H9 (cell line): Measurements from ENCODE around the gene OSTF1. TPM values are rescaled to one million over a fixed set of nuclear protein-coding genes. Genes with fewer than 3 reads are reported as not detected.

Experiments used
- DNase-seq: peaks from one replicate; pipeline ENCODE4 v3.0.0-alpha.2; 2017
- H2AFZ ChIP-seq: one replicate; pipeline ENCODE4 v1.6.1; 2013; ENCODE audit warnings: mild to moderate bottlenecking, low read length, control low read depth, moderate library complexity
- H2AK5ac ChIP-seq: 2 replicates; pipeline ENCODE4 v1.6.1; 2013; ENCODE audit warnings: low read length, control low read depth, mixed read lengths; ENCODE audit not compliant: insufficient read length
- H2BK120ac ChIP-seq: one replicate; pipeline ENCODE4 v1.6.1; 2013; ENCODE audit warnings: low read depth, mild to moderate bottlenecking, low read length, control low read depth, inconsistent platforms; ENCODE audit not compliant: poor library complexity, severe bottlenecking
- H2BK12ac ChIP-seq: 2 replicates; pipeline ENCODE4 v1.6.1; 2013; ENCODE audit warnings: low read length, control low read depth, mixed read lengths, low read depth; ENCODE audit not compliant: insufficient read length
- H2BK15ac ChIP-seq: 2 replicates; pipeline ENCODE4 v1.6.1; 2013; ENCODE audit warnings: low read depth, low read length, control low read depth
- H2BK20ac ChIP-seq: one replicate; pipeline ENCODE4 v1.6.1; 2013; ENCODE audit warnings: low read depth, mild to moderate bottlenecking, low read length, control low read depth, inconsistent platforms; ENCODE audit not compliant: poor library complexity, severe bottlenecking
- H2BK5ac ChIP-seq: 2 replicates; pipeline ENCODE4 v1.6.1; 2013; ENCODE audit warnings: low read length, control low read depth, mixed read lengths; ENCODE audit not compliant: insufficient read length
- H3K14ac ChIP-seq: 2 replicates; pipeline ENCODE4 v1.6.1; 2013; ENCODE audit warnings: low read length, control low read depth; ENCODE audit not compliant: insufficient read depth
- H3K18ac ChIP-seq: 2 replicates; pipeline ENCODE4 v1.6.1; 2013; ENCODE audit warnings: low read depth, mild to moderate bottlenecking, mixed read lengths, low read length, control low read depth; ENCODE audit not compliant: insufficient read length
- H3K23ac ChIP-seq: 2 replicates; pipeline ENCODE4 v1.6.1; 2013; ENCODE audit warnings: low read length, control low read depth, mixed read lengths, low read depth; ENCODE audit not compliant: insufficient read length
- H3K23me2 ChIP-seq: 2 replicates; pipeline ENCODE4 v1.6.1; 2013; ENCODE audit warnings: low read depth, mild to moderate bottlenecking, mixed read lengths, low read length, control low read depth; ENCODE audit not compliant: insufficient read length, poor library complexity, severe bottlenecking
- H3K27ac ChIP-seq: 2 replicates; pipeline ENCODE4 v1.5.1; 2013; ENCODE audit warnings: low read length, control low read depth, mixed read lengths, low read depth; ENCODE audit not compliant: insufficient read length
- H3K27me3 ChIP-seq: 2 replicates; pipeline ENCODE4 v1.6.1; 2013; ENCODE audit warnings: low read length, control low read depth, inconsistent platforms; ENCODE audit not compliant: insufficient read depth
- H3K4ac ChIP-seq: 2 replicates; pipeline ENCODE4 v1.6.1; 2013; ENCODE audit warnings: low read depth, mild to moderate bottlenecking, control low read depth, inconsistent platforms, low read length, moderate library complexity
- H3K4me1 ChIP-seq: 2 replicates; pipeline ENCODE4 v1.6.1; 2013; ENCODE audit warnings: low read length, control low read depth, inconsistent platforms; ENCODE audit not compliant: insufficient read depth
- H3K4me2 ChIP-seq: 2 replicates; pipeline ENCODE4 v1.6.1; 2013; ENCODE audit warnings: low read length, control low read depth, mixed read lengths; ENCODE audit not compliant: insufficient read length, insufficient read depth
- H3K56ac ChIP-seq: 2 replicates; pipeline ENCODE4 v1.6.1; 2013; ENCODE audit warnings: low read depth, mild to moderate bottlenecking, mixed read lengths, low read length, control low read depth; ENCODE audit not compliant: insufficient read length
- H3K79me1 ChIP-seq: 2 replicates; pipeline ENCODE4 v1.6.1; 2013; ENCODE audit warnings: low read depth, mild to moderate bottlenecking, moderate library complexity, low read length, control low read depth, inconsistent platforms; ENCODE audit not compliant: insufficient read depth, poor library complexity, severe bottlenecking
- H3K79me2 ChIP-seq: 2 replicates; pipeline ENCODE4 v1.6.1; 2013; ENCODE audit warnings: low read length, control low read depth, inconsistent platforms; ENCODE audit not compliant: insufficient read depth
- H3K9ac ChIP-seq: 2 replicates; pipeline ENCODE4 v1.6.1; 2013; ENCODE audit warnings: low read length, control low read depth, mixed read lengths; ENCODE audit not compliant: insufficient read length; ENCODE audit errors: extremely low read depth
- H3K9me3 ChIP-seq: one replicate; pipeline ENCODE4 v1.6.1; 2013; ENCODE audit warnings: low read depth, low read length, inconsistent platforms; ENCODE audit not compliant: control insufficient read depth
- H3T11ph ChIP-seq: one replicate; pipeline ENCODE4 v1.6.1; 2013; ENCODE audit warnings: mild to moderate bottlenecking, low read length, control low read depth, inconsistent platforms
- H4K20me1 ChIP-seq: one replicate; pipeline ENCODE4 v1.6.1; 2013; ENCODE audit not compliant: control insufficient read depth, insufficient read length, insufficient read depth
- H4K5ac ChIP-seq: 2 replicates; pipeline ENCODE4 v1.6.1; 2013; ENCODE audit warnings: low read depth, mild to moderate bottlenecking, mixed read lengths, low read length, control low read depth; ENCODE audit not compliant: insufficient read length
- H4K8ac ChIP-seq: replicated peaks from 2 replicates; pipeline ENCODE4 v1.6.1; 2013; ENCODE audit warnings: low read length, control low read depth, mixed read lengths, low read depth; ENCODE audit not compliant: insufficient read length
- H4K91ac ChIP-seq: 2 replicates; pipeline ENCODE4 v1.6.1; 2013; ENCODE audit warnings: low read depth, mild to moderate bottlenecking, moderate library complexity, mixed read lengths, low read length, control low read depth; ENCODE audit not compliant: insufficient read length
- H3K27ac Mint-ChIP-seq, 3 experiments: 2 replicates in 2 of 3; 3 replicates in 1 of 3; pipeline ENCODE4 v1.8.0; 2020 to 2021; ENCODE audit warnings: mixed read lengths in 3 of 3, mild to moderate bottlenecking in 1 of 3, moderate library complexity in 1 of 3
- H3K27me3 Mint-ChIP-seq: 2 replicates; pipeline ENCODE4 v1.8.0; 2021; ENCODE audit warnings: low read depth, mild to moderate bottlenecking, moderate library complexity, mixed read lengths
- H3K36me3 Mint-ChIP-seq, 3 experiments: 2 replicates in 2 of 3; 3 replicates in 1 of 3; pipeline ENCODE4 v1.8.0; 2020 to 2021; ENCODE audit warnings: low read depth in 3 of 3, mixed read lengths in 3 of 3; ENCODE audit not compliant: insufficient read depth in 1 of 3
- H3K4me1 Mint-ChIP-seq, 2 experiments: 2 replicates each; pipeline ENCODE4 v1.8.0; 2020; ENCODE audit warnings: mixed read lengths in 2 of 2
- H3K4me3 Mint-ChIP-seq, 2 experiments: 2 replicates in 1 of 2; 3 replicates in 1 of 2; pipeline ENCODE4 v1.8.0; 2020 to 2021; ENCODE audit warnings: mild to moderate bottlenecking in 2 of 2, mixed read lengths in 2 of 2, moderate library complexity in 1 of 2
- H3K9me3 Mint-ChIP-seq, 2 experiments: 2 replicates in 1 of 2; 3 replicates in 1 of 2; pipeline ENCODE4 v1.8.0; 2020; ENCODE audit warnings: mild to moderate bottlenecking in 2 of 2, mixed read lengths in 2 of 2, moderate library complexity in 1 of 2
- WGBS: extraction: QIAGEN DNeasy Blood & Tissue Kit; methylation state at CpG from one replicate; pipeline ENCODE4 v1.1.7; 2013; ENCODE audit warnings: missing lambda C conversion rate, low lambda C conversion rate, mixed read lengths; ENCODE audit not compliant: insufficient read length; ENCODE audit errors: extremely low coverage; 5-methylcytosine and 5-hydroxymethylcytosine counted together
- total RNA-seq: library from RNA; stranded (reverse); gene quantifications from 2 replicates; pipeline ENCODE4 v1.2.1, GENCODE V29; 2021
- TF ChIP-seq, protein P1 (sequence below): fragments of 200-600 bp; sonication (generic); conservative IDR thresholded peaks from 3 replicates; pipeline ENCODE4 v1.8.0; 2021; ENCODE audit warnings: antibody characterized with exemption, mild to moderate bottlenecking

Gene OSTF1
- total RNA-seq, 1 experiment from 2014 or later, result 16.1 TPM

DNA sequence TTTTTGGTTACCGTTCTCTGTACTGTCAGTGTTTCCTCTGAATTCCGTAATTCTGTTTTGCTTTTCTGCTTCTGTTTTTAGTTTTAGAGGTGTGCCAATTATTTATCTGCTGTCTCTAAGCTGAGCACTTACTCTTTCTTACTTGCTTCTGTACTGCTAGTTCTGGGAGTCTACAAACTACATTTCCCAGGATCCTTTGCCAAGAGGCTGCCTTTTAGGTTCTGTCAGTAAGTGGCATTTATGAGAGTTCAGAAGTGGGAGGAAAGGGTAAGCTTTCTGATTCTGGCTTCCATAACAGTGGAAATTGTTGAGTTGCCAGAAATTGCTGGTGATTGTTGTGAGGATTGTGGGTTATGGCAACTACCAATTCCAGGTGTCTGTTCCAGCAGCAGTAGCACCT lies 102.4 kb downstream of the OSTF1 start:
- no CpG with 5 or more reads among the region's 2 CpGs for WGBS
- Histone ChIP-seq H2BK120ac (no peak overlapping the region), H2BK15ac (no peak overlapping the region), H2BK12ac (no peak overlapping the region), H3K4me1 (no peaks in the 10 kb centered on the region), H3T11ph (no peak overlapping the region), H3K4ac (no peak overlapping the region), H3K23me2 (no peaks in the 10 kb centered on the region), H4K20me1 (no peaks in the 10 kb centered on the region), H3K27me3 (no peaks in the 10 kb centered on the region), H2BK20ac (no peak overlapping the region), H4K5ac (no peak overlapping the region), H4K8ac (no peak overlapping the region), H3K27ac (no peak overlapping the region), H3K79me2 (no peaks in the 10 kb centered on the region), H2AFZ (no peak overlapping the region), H3K4me2 (no peak overlapping the region), H3K14ac (no peak overlapping the region), H3K9ac (no peak overlapping the region), H4K91ac (no peak overlapping the region), H2BK5ac (no peak overlapping the region), H2AK5ac (no peak overlapping the region), H3K18ac (no peak overlapping the region), H3K23ac (no peak overlapping the region), H3K79me1 (no peaks in the 10 kb centered on the region), H3K56ac (no peak overlapping the region), H3K9me3 (no peaks in the 10 kb centered on the region)
- H3K4me3 Mint-ChIP-seq, result no peak overlapping the region
- no peak overlapping the region for H3K27ac Mint-ChIP-seq
- H3K36me3 Mint-ChIP-seq, result no peaks in the 10 kb centered on the region; a peak in 1 of 7 replicates
- H3K9me3 Mint-ChIP-seq, result no peaks in the 10 kb centered on the region
- no peaks in the 10 kb centered on the region for H3K4me1 Mint-ChIP-seq
- no peaks in the 10 kb centered on the region for H3K27me3 Mint-ChIP-seq
- TF ChIP-seq, protein P1, sequence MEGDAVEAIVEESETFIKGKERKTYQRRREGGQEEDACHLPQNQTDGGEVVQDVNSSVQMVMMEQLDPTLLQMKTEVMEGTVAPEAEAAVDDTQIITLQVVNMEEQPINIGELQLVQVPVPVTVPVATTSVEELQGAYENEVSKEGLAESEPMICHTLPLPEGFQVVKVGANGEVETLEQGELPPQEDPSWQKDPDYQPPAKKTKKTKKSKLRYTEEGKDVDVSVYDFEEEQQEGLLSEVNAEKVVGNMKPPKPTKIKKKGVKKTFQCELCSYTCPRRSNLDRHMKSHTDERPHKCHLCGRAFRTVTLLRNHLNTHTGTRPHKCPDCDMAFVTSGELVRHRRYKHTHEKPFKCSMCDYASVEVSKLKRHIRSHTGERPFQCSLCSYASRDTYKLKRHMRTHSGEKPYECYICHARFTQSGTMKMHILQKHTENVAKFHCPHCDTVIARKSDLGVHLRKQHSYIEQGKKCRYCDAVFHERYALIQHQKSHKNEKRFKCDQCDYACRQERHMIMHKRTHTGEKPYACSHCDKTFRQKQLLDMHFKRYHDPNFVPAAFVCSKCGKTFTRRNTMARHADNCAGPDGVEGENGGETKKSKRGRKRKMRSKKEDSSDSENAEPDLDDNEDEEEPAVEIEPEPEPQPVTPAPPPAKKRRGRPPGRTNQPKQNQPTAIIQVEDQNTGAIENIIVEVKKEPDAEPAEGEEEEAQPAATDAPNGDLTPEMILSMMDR, result no peak
- DNase-seq, result no peak

Other genes with a start within 250 kb of the OSTF1 start
- 0.57 and 0.86 TPM in 2 replicates for gene TRPM6, start 200.6 kb upstream of the OSTF1 start, total RNA-seq
- gene C9orf40, start 135.6 kb upstream of the OSTF1 start, total RNA-seq, result 10.3 and 11.4 TPM in 2 replicates
- gene CARNMT1, start 60.2 kb upstream of the OSTF1 start, total RNA-seq, result 34.9 and 38.2 TPM in 2 replicates
- gene NMRK1, start 359 bp upstream of the OSTF1 start, total RNA-seq, result 2.7 and 3.0 TPM in 2 replicates